C4-2B (cell line): ENCODE measurements around the gene AP5B1.
"Not testable (repeated sequence)": the region's sequence is repeated elsewhere in the genome, so short reads cannot be mapped to it uniquely, and the experiment has no call there.

ENCODE experiments used
- H3K27ac ChIP-seq: fragments of 450-650 bp; 2 replicates; pipeline ENCODE4 v1.5.1; 2017
- ZFX ChIP-seq: fragments of 450-650 bp; IDR thresholded peaks from 2 replicates; pipeline ENCODE4 v1.6.1; 2017
- TF ChIP-seq, protein P1 (sequence below): fragments of 450-650 bp; conservative IDR thresholded peaks from 2 replicates; pipeline ENCODE4 v1.5.1; 2017; ENCODE audit warnings: mild to moderate bottlenecking

Gene AP5B1

GRCh38 chr11:65776196-65776595, 4.6 kb downstream of the AP5B1 start:
- no peak for TF ChIP-seq ZFX
- TF ChIP-seq, protein P1, sequence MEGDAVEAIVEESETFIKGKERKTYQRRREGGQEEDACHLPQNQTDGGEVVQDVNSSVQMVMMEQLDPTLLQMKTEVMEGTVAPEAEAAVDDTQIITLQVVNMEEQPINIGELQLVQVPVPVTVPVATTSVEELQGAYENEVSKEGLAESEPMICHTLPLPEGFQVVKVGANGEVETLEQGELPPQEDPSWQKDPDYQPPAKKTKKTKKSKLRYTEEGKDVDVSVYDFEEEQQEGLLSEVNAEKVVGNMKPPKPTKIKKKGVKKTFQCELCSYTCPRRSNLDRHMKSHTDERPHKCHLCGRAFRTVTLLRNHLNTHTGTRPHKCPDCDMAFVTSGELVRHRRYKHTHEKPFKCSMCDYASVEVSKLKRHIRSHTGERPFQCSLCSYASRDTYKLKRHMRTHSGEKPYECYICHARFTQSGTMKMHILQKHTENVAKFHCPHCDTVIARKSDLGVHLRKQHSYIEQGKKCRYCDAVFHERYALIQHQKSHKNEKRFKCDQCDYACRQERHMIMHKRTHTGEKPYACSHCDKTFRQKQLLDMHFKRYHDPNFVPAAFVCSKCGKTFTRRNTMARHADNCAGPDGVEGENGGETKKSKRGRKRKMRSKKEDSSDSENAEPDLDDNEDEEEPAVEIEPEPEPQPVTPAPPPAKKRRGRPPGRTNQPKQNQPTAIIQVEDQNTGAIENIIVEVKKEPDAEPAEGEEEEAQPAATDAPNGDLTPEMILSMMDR: no peak
- no peak overlapping the region for H3K27ac ChIP-seq

DNA sequence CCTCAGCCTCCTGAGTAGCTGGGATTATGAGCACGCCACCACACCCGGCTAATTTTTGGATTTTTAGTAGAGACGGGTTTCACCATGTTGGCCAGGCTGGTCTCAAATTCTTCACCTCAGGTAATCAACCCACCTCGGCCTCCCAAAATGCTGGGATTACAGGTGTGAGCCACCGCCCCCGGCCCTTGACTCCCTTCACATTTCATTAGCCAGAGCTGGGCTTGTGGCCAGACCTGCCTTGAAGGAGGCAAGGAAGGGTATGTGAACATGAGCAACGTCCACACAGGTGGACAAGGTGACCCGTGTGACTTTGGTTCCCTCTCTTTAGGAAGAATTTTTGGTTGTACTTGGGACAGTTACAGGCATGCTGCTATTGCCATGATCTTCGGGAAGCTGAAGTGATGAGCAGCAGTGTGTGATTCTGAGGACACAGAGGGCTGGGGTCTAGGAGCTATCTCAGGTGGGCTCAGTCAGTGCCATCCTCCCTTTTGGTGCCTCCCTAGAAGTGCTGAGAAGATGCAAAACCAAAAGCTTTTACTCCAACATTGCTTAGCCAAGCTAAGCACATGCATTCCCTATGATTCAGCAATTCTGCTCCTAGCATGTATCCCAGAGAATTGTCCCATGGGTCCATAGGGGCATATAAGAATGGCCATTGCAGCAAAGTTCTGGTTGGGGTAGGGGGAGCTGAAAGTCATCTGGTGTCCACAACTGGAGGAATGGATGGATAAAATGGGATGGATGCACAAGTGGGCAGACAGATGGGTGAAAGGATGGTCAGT, 6.1 kb downstream of the AP5B1 start:
- no peak overlapping the region for H3K27ac ChIP-seq
- no peak for TF ChIP-seq ZFX
- TF ChIP-seq, protein P1: no peak

DNA sequence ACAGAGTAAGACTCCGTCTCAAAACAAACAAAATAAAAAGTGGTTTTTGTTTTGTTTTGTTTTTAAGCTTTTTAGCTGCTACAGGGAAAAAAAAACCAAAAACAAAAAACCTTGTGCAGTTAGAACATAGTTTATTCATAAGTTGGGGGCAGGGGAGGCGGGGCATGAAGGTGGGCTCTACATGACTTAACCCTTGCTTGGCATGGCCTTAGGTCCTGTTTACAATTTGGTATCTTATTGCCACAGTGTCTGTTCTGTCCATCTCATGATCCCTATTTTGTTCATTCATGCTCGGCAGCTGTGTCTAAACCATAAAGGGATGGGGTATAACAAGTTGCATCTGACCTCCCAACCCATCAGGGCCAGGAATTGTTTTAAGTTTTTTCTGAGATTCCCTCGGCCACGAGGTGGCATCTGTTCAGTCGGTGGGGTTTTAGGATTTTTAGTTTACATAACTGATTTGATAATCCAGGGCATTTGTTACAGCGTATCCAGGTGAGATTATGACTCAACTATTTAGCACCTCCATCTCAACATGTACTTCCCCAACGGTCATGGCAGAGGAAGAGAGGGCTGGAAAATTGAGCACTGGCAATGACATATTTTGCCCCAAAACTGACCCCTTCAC, 6.9 kb downstream of the AP5B1 start:
- no peak overlapping the region for H3K27ac ChIP-seq
- TF ChIP-seq, protein P1: peak; percentile 19
- TF ChIP-seq ZFX: no peak

GRCh38 chr11:65771589-65772112, 9.1 kb downstream of the AP5B1 start:
- no peak overlapping the region for H3K27ac ChIP-seq

DNA sequence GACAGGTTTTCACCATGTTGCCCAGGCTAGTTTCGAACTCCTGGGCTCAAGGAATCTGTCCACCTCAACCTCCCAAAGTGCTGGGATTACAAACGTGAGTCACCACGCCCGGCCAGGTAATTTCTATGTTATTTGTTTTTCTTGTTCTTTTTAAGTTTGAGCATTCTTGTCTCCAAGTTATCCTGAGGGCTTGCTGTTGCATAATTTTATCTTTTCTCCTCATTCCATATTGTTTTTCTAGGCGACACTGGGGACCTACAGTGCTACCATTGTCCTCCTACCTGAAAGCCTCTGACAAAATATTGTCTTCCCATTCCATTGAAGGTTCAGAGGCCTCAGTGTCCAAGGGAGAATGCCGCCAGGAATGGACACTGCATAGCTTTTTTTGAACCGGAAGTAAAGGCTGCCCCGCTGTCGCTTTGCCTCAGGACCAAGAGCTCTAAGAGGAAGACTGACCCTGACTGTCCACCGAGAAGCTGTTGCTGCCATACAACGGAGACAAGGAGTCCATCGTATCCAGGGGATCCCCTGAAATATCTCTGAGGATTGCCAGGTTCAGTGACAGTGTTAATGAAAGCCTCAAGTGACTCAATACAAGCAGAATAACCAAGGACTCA, 9.7 kb downstream of the AP5B1 start:
- TF ChIP-seq ZFX: no peak
- TF ChIP-seq, protein P1: no peak
- no peak overlapping the region for H3K27ac ChIP-seq

More at GRCh38 chr11:65771589-65772112, 9.1 kb downstream of the AP5B1 start:
- TF ChIP-seq, protein P1: no peak
- no peak for TF ChIP-seq ZFX

DNA sequence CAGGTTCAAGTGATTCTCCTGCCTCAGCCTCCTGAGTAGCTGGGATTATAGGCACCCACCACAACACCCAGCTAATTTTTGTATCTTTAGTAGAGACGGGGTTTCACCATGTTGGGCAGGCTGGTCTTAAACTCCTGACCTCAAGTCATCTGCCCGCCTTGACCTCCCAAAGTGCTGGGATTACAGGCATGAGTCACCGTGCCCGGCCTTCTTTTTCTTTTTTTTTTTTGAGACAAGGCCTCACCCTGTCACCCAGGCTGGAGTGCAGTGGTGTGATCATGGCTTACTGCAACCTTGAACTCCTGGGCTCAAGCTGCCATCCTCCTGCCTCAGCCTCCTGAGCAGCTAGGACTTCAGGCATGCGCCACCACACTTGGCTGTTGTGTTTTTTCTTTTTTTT, 13.0 kb downstream of the AP5B1 start:
- H3K27ac ChIP-seq: not testable (repeated sequence)

- TF ChIP-seq, protein P1: no peak
- no peak for TF ChIP-seq ZFX
- H3K27ac ChIP-seq: no peak overlapping the region
Measured at GRCh38 chr11:65767406-65767805, 13.4 kb downstream of the AP5B1 start.
